Gastrocnemius medialis (tissue), 4 donors: ENCODE data around the gene SLC16A7.

Experiments used
- CTCF ChIP-seq, 5 experiments: fragments of 450-650 bp in 3 of 5; fragments of 200-600 bp in 2 of 5; sonication (generic) in 2 of 5; IDR thresholded peaks in 4 of 5; conservative IDR thresholded peaks in 1 of 5; 1 replicate in 4 of 5; 2 replicates in 1 of 5; pipeline ENCODE4 v1.5.1; 2016 to 2019; ENCODE audit warnings: antibody characterized with exemption in 5 of 5, mild to moderate bottlenecking in 3 of 5, moderate library complexity in 3 of 5
- POLR2A ChIP-seq, 2 donors: fragments of 450-650 bp; IDR thresholded peaks; one replicate each; pipeline ENCODE4 v1.6.1; 2017; ENCODE audit warnings: antibody characterized with exemption in 2 of 2, mild to moderate bottlenecking in 2 of 2, moderate library complexity in 2 of 2

GRCh38 chr12:59828521-59828920 is 232.7 kb downstream of the SLC16A7 start:
- TF ChIP-seq CTCF (IDR thresholded peaks at IDR 0.05 in 4 of 5, conservative IDR thresholded peaks at IDR 0.05 in 1 of 5) (no peak), POLR2A (IDR thresholded peaks at IDR 0.05) (no peak)
